Tibial nerve (tissue), 3 donors: ENCODE results near the gene IFNG.

ENCODE experiments used
- CTCF ChIP-seq, 5 experiments: fragments of 200-600 bp in 3 of 5; fragments of 450-650 bp in 2 of 5; sonication (generic) in 3 of 5; IDR thresholded peaks; one replicate each; pipeline ENCODE4 v1.5.1; 2016 to 2019; ENCODE audit warnings: antibody characterized with exemption in 5 of 5, mild to moderate bottlenecking in 3 of 5, moderate library complexity in 2 of 5
- POLR2A ChIP-seq, 2 donors: fragments of 450-650 bp; IDR thresholded peaks; one replicate each; pipeline ENCODE4 v1.6.1; 2017; ENCODE audit warnings: antibody characterized with exemption in 2 of 2, mild to moderate bottlenecking in 2 of 2, moderate library complexity in 2 of 2

DNA sequence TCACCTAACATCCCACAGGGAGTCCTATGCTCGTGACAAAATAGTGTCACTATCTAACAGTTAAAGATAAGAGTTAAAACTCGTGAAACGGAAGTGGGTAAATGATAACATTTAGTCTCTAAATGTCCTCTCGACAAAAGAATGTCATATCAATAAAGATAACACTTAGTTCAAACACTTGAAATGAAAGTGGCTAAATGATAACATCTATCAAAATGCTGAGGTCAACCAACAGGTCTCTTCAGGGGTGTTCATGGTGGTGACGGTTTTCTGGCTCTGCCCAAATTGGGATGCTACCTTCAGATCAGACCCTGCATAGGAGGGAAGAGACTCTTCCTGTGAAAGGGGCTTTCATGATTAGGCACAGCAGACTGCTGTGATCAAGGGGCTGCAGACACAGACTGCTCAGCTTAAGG is 43.9 kb upstream of the IFNG start:
- TF ChIP-seq CTCF (IDR thresholded peaks at IDR 0.05) (no peak), POLR2A (IDR thresholded peaks at IDR 0.05) (no peak)
